K562 (cell line): ENCODE data around the gene SPAM1. TPM values are rescaled to one million over a fixed set of nuclear protein-coding genes. Genes with fewer than 3 reads are reported as not detected.

Source experiments
- CBX3 ChIP-seq, 2 experiments: IDR thresholded peaks; 1 replicate in 1 of 2; 2 replicates in 1 of 2; pipeline ENCODE4 v1.6.1; 2012; ENCODE audit warnings: inconsistent platforms in 2 of 2, low read length in 2 of 2, borderline replicate concordance in 1 of 2, control low read depth in 1 of 2
- CHD4 ChIP-seq: fragments of 200-600 bp; sonication (generic); IDR thresholded peaks from 3 replicates; pipeline ENCODE4 v1.6.1; 2012; ENCODE audit warnings: low read depth, mild to moderate bottlenecking, mixed read lengths, low read length, inconsistent platforms; ENCODE audit not compliant: insufficient read depth, insufficient replicate concordance, poor library complexity, severe bottlenecking
- CSDE1 ChIP-seq, 2 experiments: fragments of 450-650 bp; IDR thresholded peaks; 2 replicates each; pipeline ENCODE4 v1.6.1; 2016; ENCODE audit warnings: mild to moderate bottlenecking in 1 of 2
- DLX4 ChIP-seq: fragments of 250-450 bp; sonication (Bioruptor Pico); IDR thresholded peaks from 2 replicates; pipeline ENCODE4 v1.6.1; 2021; ENCODE audit warnings: mild to moderate bottlenecking
- EHMT2 ChIP-seq: fragments of 450-650 bp; IDR thresholded peaks from 2 replicates; pipeline ENCODE4 v1.6.1; 2018; ENCODE audit warnings: antibody characterized with exemption
- ELF1 ChIP-seq: fragments of 200-800 bp; sonication (Bioruptor generic); IDR thresholded peaks from 2 replicates; pipeline ENCODE4 v1.6.1; 2016; ENCODE audit warnings: missing genetic modification characterization, missing compliant biosample characterization
- ESRRB ChIP-seq: fragments of 250-450 bp; sonication (Bioruptor Pico); IDR thresholded peaks from 2 replicates; pipeline ENCODE4 v1.5.0; 2020; ENCODE audit warnings: mild to moderate bottlenecking, moderate library complexity, borderline replicate concordance
- EWSR1 ChIP-seq: fragments of 450-650 bp; IDR thresholded peaks from 2 replicates; pipeline ENCODE4 v1.6.1; 2018; ENCODE audit warnings: borderline replicate concordance, mild to moderate bottlenecking, low read depth, moderate library complexity; ENCODE audit not compliant: partially characterized antibody
- FIP1L1 ChIP-seq: fragments of 200-400 bp; formaldehyde crosslinking; IDR thresholded peaks from 2 replicates; pipeline ENCODE4 v1.6.1; 2018; ENCODE audit warnings: mild to moderate bottlenecking, low read depth, low read length; ENCODE audit not compliant: poor library complexity, severe bottlenecking
- GTF2E2 ChIP-seq: fragments of 200-800 bp; sonication (Bioruptor generic); IDR thresholded peaks from 2 replicates; pipeline ENCODE4 v1.6.1; 2016; ENCODE audit warnings: missing genetic modification characterization, missing compliant biosample characterization
- KAT8 ChIP-seq: fragments of 450-650 bp; IDR thresholded peaks from 2 replicates; pipeline ENCODE4 v1.6.1; 2016; ENCODE audit warnings: low read depth, mild to moderate bottlenecking
- MAFF ChIP-seq: IDR thresholded peaks from 2 replicates; pipeline ENCODE4 v1.6.1; 2012; ENCODE audit warnings: low read length, improper control_type of control experiment
- MAFG ChIP-seq: fragments of 450-650 bp; conservative IDR thresholded peaks from 2 replicates; pipeline ENCODE4 v1.6.1; 2016; ENCODE audit warnings: missing genetic modification characterization, missing compliant biosample characterization
- MTA3 ChIP-seq: fragments of 450-650 bp; formaldehyde crosslinking; IDR thresholded peaks from 2 replicates; pipeline ENCODE4 v1.6.1; 2017; ENCODE audit warnings: mild to moderate bottlenecking, borderline replicate concordance
- MYNN ChIP-seq, 2 experiments: sonication (generic); formaldehyde crosslinking in 1 of 2; IDR thresholded peaks; 2 replicates each; pipeline versions ENCODE4 v1.5.0 to v1.6.1; 2016 to 2020; ENCODE audit warnings: antibody characterized with exemption in 1 of 2, missing genetic modification reagents in 1 of 2
- PRMT5 ChIP-seq: sonication (generic); formaldehyde crosslinking; IDR thresholded peaks from 2 replicates; pipeline ENCODE4 v1.5.0; 2020; ENCODE audit warnings: missing genetic modification reagents
- PTRF ChIP-seq: fragments of 450-650 bp; IDR thresholded peaks from 2 replicates; pipeline ENCODE4 v1.6.1; 2016; ENCODE audit warnings: mild to moderate bottlenecking, missing genetic modification characterization, missing compliant biosample characterization
- RAD51 ChIP-seq: fragments of 450-650 bp; IDR thresholded peaks from 2 replicates; pipeline ENCODE4 v1.7.1; 2016; ENCODE audit warnings: low read depth, mild to moderate bottlenecking, borderline replicate concordance
- SRSF9 ChIP-seq: fragments of 200-400 bp; formaldehyde crosslinking; IDR thresholded peaks from 2 replicates; pipeline ENCODE4 v1.6.1; 2017; ENCODE audit warnings: low read depth, low read length, borderline replicate concordance
- TAF15 ChIP-seq: fragments of 200-400 bp; formaldehyde crosslinking; IDR thresholded peaks from 2 replicates; pipeline ENCODE4 v1.6.1; 2017; ENCODE audit warnings: mild to moderate bottlenecking, low read depth, low read length, moderate library complexity
- TEAD4 ChIP-seq, 2 experiments: sonication (generic) in 1 of 2; formaldehyde crosslinking in 1 of 2; IDR thresholded peaks; 2 replicates each; pipeline versions ENCODE4 v1.6.1 to v1.8.0; 2012 to 2022; ENCODE audit warnings: borderline replicate concordance in 1 of 2, inconsistent platforms in 1 of 2, low read length in 1 of 2, mild to moderate bottlenecking in 1 of 2, missing genetic modification reagents in 1 of 2
- ZBTB43 ChIP-seq: sonication (generic); formaldehyde crosslinking; IDR thresholded peaks from 2 replicates; pipeline ENCODE4 v1.8.0; 2023; ENCODE audit warnings: mild to moderate bottlenecking, missing genetic modification reagents
- ZC3H11A ChIP-seq: IDR thresholded peaks from 2 replicates; pipeline ENCODE4 v1.6.1; 2012; ENCODE audit warnings: low read depth, low read length, improper control_type of control experiment
- ZC3H4 ChIP-seq: sonication (generic); formaldehyde crosslinking; IDR thresholded peaks from 2 replicates; pipeline ENCODE4 v1.9.0; 2021; ENCODE audit warnings: missing genetic modification reagents, borderline replicate concordance
- ZFX ChIP-seq: sonication (generic); formaldehyde crosslinking; IDR thresholded peaks from 2 replicates; pipeline ENCODE4 v1.8.0; 2022; ENCODE audit warnings: mild to moderate bottlenecking, missing genetic modification reagents, moderate library complexity
- ZKSCAN3 ChIP-seq: fragments of 250-450 bp; sonication (Bioruptor Pico); IDR thresholded peaks from 2 replicates; pipeline ENCODE4 v1.4.0; 2020
- ZNF124 ChIP-seq: sonication (generic); formaldehyde crosslinking; IDR thresholded peaks from 2 replicates; pipeline ENCODE4 v1.8.1; 2022; ENCODE audit warnings: missing genetic modification reagents
- ZNF174 ChIP-seq: fragments of 250-450 bp; sonication (Bioruptor Pico); IDR thresholded peaks from 2 replicates; pipeline ENCODE4 v1.4.0; 2020; ENCODE audit warnings: mild to moderate bottlenecking
- ZNF184 ChIP-seq: sonication (generic); formaldehyde crosslinking; IDR thresholded peaks from 2 replicates; pipeline ENCODE4 v1.5.0; 2020; ENCODE audit warnings: missing genetic modification reagents
- ZNF384 ChIP-seq: IDR thresholded peaks from 2 replicates; pipeline ENCODE4 v1.6.1; 2012; ENCODE audit warnings: low read depth, low read length, improper control_type of control experiment
- ZNF717 ChIP-seq: fragments of 250-450 bp; sonication (Bioruptor Pico); IDR thresholded peaks from 2 replicates; pipeline ENCODE4 v1.5.0; 2021
- polyA plus RNA-seq, 8 experiments: library from polyadenylated mRNA; depleted of rRNA in 4 of 8; stranded (reverse) in 5 of 8; unstranded in 3 of 8; fragments of >200 nt; fragmentation: Nextera tagmentation in 2 of 8; fragmentation: Illumina TruSeq in 1 of 8; extraction: Ambion mirVana in 2 of 8; extraction: Trizol in 1 of 8; gene quantifications; 2 replicates each; pipeline versions ENCODE4 v1.2.1 to v1.2.3, GENCODE V29; 2011 to 2014; ENCODE audit warnings: inconsistent platforms in 1 of 8, missing spikeins in 1 of 8
- total RNA-seq, 7 experiments: library from RNA; depleted of rRNA in 6 of 7; stranded (reverse); fragments of >200 nt in 6 of 7; fragmentation: Illumina TruSeq in 2 of 7; extraction: Trizol in 2 of 7; gene quantifications; 2 replicates each; pipeline versions ENCODE4 v1.2.1 to v1.2.3, GENCODE V29; 2011 to 2021; ENCODE audit warnings: low replicate concordance in 1 of 7

The SPAM1 gene
- total and polyA plus RNA-seq, 9 of the 15 experiments (the other 6 are each of a cell fraction or from before 2014, with no cell fraction given), result not detected

- TF ChIP-seq TAF15, result no peak
- TF ChIP-seq ZC3H11A, result no peak
- TF ChIP-seq EHMT2, result no peak
- TF ChIP-seq ZFX (CRISPR knock-in tag), result no peak
- TF ChIP-seq DLX4 (CRISPR knock-in tag), result no peak
- no peak for TF ChIP-seq CBX3 (IDR thresholded peaks at IDR 0.05; ENCODE audit: borderline replicate concordance in 1 of 2, low read length in 2 of 2)
- TF ChIP-seq CSDE1 (IDR thresholded peaks at IDR 0.05), result no peak
- TF ChIP-seq PTRF (tag), result no peak
- TF ChIP-seq ZNF384, result no peak
- TF ChIP-seq ZNF174, result no peak
- TF ChIP-seq MAFF, result no peak
- TF ChIP-seq FIP1L1, result no peak
- no peak for TF ChIP-seq ZC3H4 (CRISPR knock-in tag)
- TF ChIP-seq SRSF9, result no peak
- no peak for TF ChIP-seq ZNF124 (CRISPR knock-in tag)
- TF ChIP-seq ZBTB43 (CRISPR knock-in tag), result no peak
- no peak for TF ChIP-seq EWSR1
- no peak for TF ChIP-seq MTA3
- TF ChIP-seq RAD51, result no peak
- TF ChIP-seq PRMT5 (CRISPR knock-in tag), result no peak
- TF ChIP-seq MAFG (tag), result no peak
- no peak for TF ChIP-seq ZNF184 (CRISPR knock-in tag)
- TF ChIP-seq TEAD4 (IDR thresholded peaks at IDR 0.05; ENCODE audit: low read length), result no peak
- no peak for TF ChIP-seq TEAD4 (CRISPR knock-in tag; IDR thresholded peaks at IDR 0.05; ENCODE audit: borderline replicate concordance)
- TF ChIP-seq ESRRB (CRISPR knock-in tag), result no peak
- TF ChIP-seq ZNF717, result no peak
- no peak for TF ChIP-seq MYNN (IDR thresholded peaks at IDR 0.05)
- no peak for TF ChIP-seq MYNN (CRISPR knock-in tag; IDR thresholded peaks at IDR 0.05)
- TF ChIP-seq KAT8, result no peak
- peak; percentile 91 for TF ChIP-seq ZKSCAN3
- TF ChIP-seq CHD4, result no peak
- TF ChIP-seq ELF1, result no peak
- no peak for TF ChIP-seq GTF2E2
Measured at GRCh38 chr7:123992913-123993518, 68.0 kb downstream of the SPAM1 start (continued).
